ENCODE measurements around the gene RHBDD2. TPM values are rescaled to one million over a fixed set of nuclear protein-coding genes. Genes with fewer than 3 reads are reported as not detected.
A peak's percentile ranks its signal among the peaks of the same experiment; 100 is the strongest.

The RHBDD2 gene
- total and polyA plus RNA-seq, 9 of the 15 experiments (the other 6 are each of a cell fraction or from before 2014, with no cell fraction given) = 3.3 to 36.7 (median 17.9) TPM

GRCh38 chr7:75830978-75831377 lies 47.9 kb upstream of the RHBDD2 start:
- Histone ChIP-seq H3K27me3 (ENCODE audit: control insufficient read depth in 2 of 2, insufficient read depth in 2 of 2, low read length in 2 of 2) (peaks cover 7 to 10% of the 10 kb centered on the region in 2 experiments; a peak in 4 of 5 replicates), H3K9me1 (ENCODE audit: control insufficient read depth, insufficient read depth, low read length) (no peaks in the 10 kb centered on the region), H3K9ac (ENCODE audit: insufficient read depth in 1 of 2, low read depth in 2 of 2, low read length in 2 of 2) (no peak overlapping the region), H3K36me3 (ENCODE audit: control insufficient read depth, insufficient read depth, low read length) (no peaks in the 10 kb centered on the region), H3K27ac (ENCODE audit: extremely low read depth, low read depth, low read length) (no peak overlapping the region), H3K79me2 (ENCODE audit: control insufficient read depth, insufficient read depth, low read length) (no peaks in the 10 kb centered on the region), H3K4me3 (no peak overlapping the region), H3K4me2 (ENCODE audit: insufficient read depth, low read length) (no peak overlapping the region), H3K9me3 (replicated peaks; ENCODE audit: control insufficient read depth, insufficient read depth, low read depth, low read length) (no peaks in the 10 kb centered on the region), H3K4me1 (replicated peaks in 1 of 2; ENCODE audit: control insufficient read depth in 2 of 2, insufficient read depth in 2 of 2, low read length in 2 of 2) (peaks cover 0 to 4% of the 10 kb centered on the region in 2 experiments; a peak in 2 of 5 replicates), H4K20me1 (replicated peaks; ENCODE audit: control insufficient read depth, insufficient read depth, low read length) (peaks cover 3% of the 10 kb centered on the region; the same call in 1 of the 2 replicates), H2AFZ (ENCODE audit: low read depth, low read length) (no peak overlapping the region)
- 47% methylated on average over 6 of the region's 6 CpGs for WGBS (ENCODE audit: insufficient coverage, low coverage, missing lambda C conversion rate)
- CTCF ChIA-PET (ENCODE audit: low intra/inter-chr PET ratio) = no interaction called here
- POLR2A ChIA-PET = interaction anchor here (0.7 to 1.0 kb wide), 2 partner anchors 11 to 13 kb away, joined by 3 to 4 read pairs; no protein-coding TSS in a partner anchor
- ATAC-seq (no peak), DNase-seq (ENCODE audit: extremely low read depth in 1 of 4, low spot score in 3 of 4) (no peak), FAIRE-seq (no peak)
- intact Hi-C loops (cut with micrococcal nuclease) = no loop called here
- in situ Hi-C loops (cut with MboI) = no loop called here
- BruUV-seq (replicated peaks) = no TSS peak
- TF ChIP-seq FOXK2 (conservative IDR thresholded peaks at IDR 0.05 in 1 of 2, IDR thresholded peaks at IDR 0.05 in 1 of 2; ENCODE audit: low read depth in 2 of 2) (no peak), SP2 (IDR thresholded peaks at IDR 0.05; ENCODE audit: extremely low read depth, low read depth, low read length, poor library complexity, severe bottlenecking) (no peak), DPF2 (IDR thresholded peaks at IDR 0.05) (no peak), ARID4B (CRISPR knock-in tag; IDR thresholded peaks at IDR 0.05) (no peak), ZEB2 (IDR thresholded peaks at IDR 0.05) (no peak), RCOR1 (IDR thresholded peaks at IDR 0.05; ENCODE audit: borderline replicate concordance in 1 of 2, low read depth in 2 of 2, low read length in 2 of 2) (peak in 1 of 2 experiments; percentile 61; a peak in 2 of 4 replicates), RBM25 (IDR thresholded peaks at IDR 0.05; ENCODE audit: low read depth, low read length, severe bottlenecking) (peak; percentile 86), ZNF121 (CRISPR knock-in tag; conservative IDR thresholded peaks at IDR 0.05) (0 out of 2 replicates have a peak, but pooled peaks have one; percentile 18), RNF2 (IDR thresholded peaks at IDR 0.05) (no peak), HMG20B (CRISPR knock-in tag; IDR thresholded peaks at IDR 0.05) (no peak), IRF1 (CRISPR knock-in tag; IDR thresholded peaks at IDR 0.05; ENCODE audit: borderline replicate concordance) (no peak), TSHZ1 (CRISPR knock-in tag; IDR thresholded peaks at IDR 0.05) (no peak), KDM1A (IDR thresholded peaks at IDR 0.05) (peak; percentile 70 to 80)

Data from K562 (cell line).